Measurements from ENCODE around the gene SMYD4. TPM values are rescaled to one million over a fixed set of nuclear protein-coding genes. Genes with fewer than 3 reads are reported as not detected.
A peak's percentile ranks its signal among the peaks of the same experiment; 100 is the strongest.

The SMYD4 gene
- total RNA-seq, 1 donor from 2014 or later: 33.5 TPM

DNA sequence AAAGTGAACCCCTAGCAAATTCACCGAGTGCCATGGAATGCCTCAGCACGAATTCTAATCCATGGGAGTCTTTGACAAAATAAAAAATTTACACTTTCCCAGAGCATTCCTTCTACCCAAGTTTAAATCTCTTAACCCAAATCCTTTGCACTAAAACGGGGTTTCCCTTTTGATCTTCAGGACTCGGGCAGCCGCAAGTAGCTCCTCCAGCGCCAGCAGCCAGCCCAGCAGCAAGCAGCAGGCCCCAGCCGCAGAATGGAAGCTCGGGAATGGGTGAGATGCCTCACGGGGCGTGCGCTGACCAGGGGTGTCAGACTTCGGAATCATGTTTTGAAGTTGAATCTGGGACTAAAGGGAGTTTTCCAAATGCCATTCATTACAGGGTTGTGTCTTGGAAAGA lies 42.6 kb upstream of the SMYD4 start:
- DNase-seq (ENCODE audit: low spot score, unreplicated experiment): no peak

DNA sequence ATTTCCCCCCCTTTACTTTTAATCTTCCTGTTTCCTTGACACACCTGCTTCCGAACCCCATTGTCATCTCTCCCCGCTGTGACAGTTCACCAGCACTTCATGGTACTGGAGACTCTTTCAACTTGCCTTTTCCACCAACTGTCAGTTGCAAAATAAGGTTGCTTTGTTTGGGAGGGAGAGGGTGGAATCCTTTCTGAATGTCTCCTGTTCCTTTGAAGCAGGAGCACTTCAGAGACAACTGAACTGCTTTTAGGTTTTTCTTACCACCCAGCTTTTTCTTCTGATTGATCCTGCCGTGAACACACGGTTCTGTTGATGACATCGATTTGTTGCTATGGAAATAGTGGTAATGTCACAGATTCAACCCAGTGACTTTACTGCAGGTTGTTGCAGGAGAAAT lies 42.1 kb upstream of the SMYD4 start:
- Mint-ChIP-seq H3K4me1 (ENCODE audit: low read depth) (peaks cover 3% of the 10 kb centered on the region), H3K9me3 (ENCODE audit: low read depth) (no peaks in the 10 kb centered on the region), H3K4me3 (ENCODE audit: low read depth) (no peak overlapping the region), H3K27me3 (no peaks in the 10 kb centered on the region), H3K36me3 (ENCODE audit: insufficient read depth) (peaks cover 18% of the 10 kb centered on the region), H3K27ac (no peak overlapping the region)
- no peak for DNase-seq (ENCODE audit: low spot score, unreplicated experiment)
- TF ChIP-seq, protein P1, sequence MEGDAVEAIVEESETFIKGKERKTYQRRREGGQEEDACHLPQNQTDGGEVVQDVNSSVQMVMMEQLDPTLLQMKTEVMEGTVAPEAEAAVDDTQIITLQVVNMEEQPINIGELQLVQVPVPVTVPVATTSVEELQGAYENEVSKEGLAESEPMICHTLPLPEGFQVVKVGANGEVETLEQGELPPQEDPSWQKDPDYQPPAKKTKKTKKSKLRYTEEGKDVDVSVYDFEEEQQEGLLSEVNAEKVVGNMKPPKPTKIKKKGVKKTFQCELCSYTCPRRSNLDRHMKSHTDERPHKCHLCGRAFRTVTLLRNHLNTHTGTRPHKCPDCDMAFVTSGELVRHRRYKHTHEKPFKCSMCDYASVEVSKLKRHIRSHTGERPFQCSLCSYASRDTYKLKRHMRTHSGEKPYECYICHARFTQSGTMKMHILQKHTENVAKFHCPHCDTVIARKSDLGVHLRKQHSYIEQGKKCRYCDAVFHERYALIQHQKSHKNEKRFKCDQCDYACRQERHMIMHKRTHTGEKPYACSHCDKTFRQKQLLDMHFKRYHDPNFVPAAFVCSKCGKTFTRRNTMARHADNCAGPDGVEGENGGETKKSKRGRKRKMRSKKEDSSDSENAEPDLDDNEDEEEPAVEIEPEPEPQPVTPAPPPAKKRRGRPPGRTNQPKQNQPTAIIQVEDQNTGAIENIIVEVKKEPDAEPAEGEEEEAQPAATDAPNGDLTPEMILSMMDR (IDR thresholded peaks at IDR 0.05; ENCODE audit: unreplicated experiment): no peak

More for the DNA sequence above, 42.6 kb upstream of the SMYD4 start:
- Mint-ChIP-seq H3K4me1 (ENCODE audit: low read depth) (peaks cover 3% of the 10 kb centered on the region), H3K9me3 (ENCODE audit: low read depth) (no peaks in the 10 kb centered on the region), H3K27ac (no peak overlapping the region), H3K36me3 (ENCODE audit: insufficient read depth) (peaks cover 21% of the 10 kb centered on the region), H3K27me3 (no peaks in the 10 kb centered on the region), H3K4me3 (ENCODE audit: low read depth) (no peak overlapping the region)
- TF ChIP-seq, protein P1 (IDR thresholded peaks at IDR 0.05; ENCODE audit: unreplicated experiment): no peak

DNA sequence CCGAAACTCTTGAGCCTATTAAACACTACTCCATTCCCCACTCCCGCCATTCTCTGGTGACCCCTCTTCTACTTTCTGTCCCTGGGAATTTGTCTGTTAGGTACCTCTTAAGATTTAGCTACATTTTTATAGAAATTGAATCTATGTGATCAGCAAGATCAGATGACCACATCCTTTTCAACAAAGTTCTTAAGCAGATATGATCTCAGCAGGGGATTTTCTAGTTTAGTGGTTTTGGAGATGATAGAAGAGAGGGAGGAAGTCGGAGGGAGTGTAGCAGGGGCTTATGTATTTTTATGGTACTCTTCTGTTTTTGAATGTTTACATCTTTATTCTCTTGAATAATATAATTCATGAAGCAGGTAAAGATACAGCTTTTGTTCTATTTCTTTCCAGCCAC lies 40.9 kb upstream of the SMYD4 start:
- H3K27ac Mint-ChIP-seq: no peak overlapping the region
- H3K27me3 Mint-ChIP-seq: no peaks in the 10 kb centered on the region
- peaks cover 16% of the 10 kb centered on the region for H3K36me3 Mint-ChIP-seq (ENCODE audit: insufficient read depth)
- peaks cover 3% of the 10 kb centered on the region for H3K4me1 Mint-ChIP-seq (ENCODE audit: low read depth)
- H3K4me3 Mint-ChIP-seq (ENCODE audit: low read depth): no peak overlapping the region
- H3K9me3 Mint-ChIP-seq (ENCODE audit: low read depth): no peaks in the 10 kb centered on the region
- no peak for DNase-seq (ENCODE audit: low spot score, unreplicated experiment)
- TF ChIP-seq, protein P1 (IDR thresholded peaks at IDR 0.05; ENCODE audit: unreplicated experiment): no peak

DNA sequence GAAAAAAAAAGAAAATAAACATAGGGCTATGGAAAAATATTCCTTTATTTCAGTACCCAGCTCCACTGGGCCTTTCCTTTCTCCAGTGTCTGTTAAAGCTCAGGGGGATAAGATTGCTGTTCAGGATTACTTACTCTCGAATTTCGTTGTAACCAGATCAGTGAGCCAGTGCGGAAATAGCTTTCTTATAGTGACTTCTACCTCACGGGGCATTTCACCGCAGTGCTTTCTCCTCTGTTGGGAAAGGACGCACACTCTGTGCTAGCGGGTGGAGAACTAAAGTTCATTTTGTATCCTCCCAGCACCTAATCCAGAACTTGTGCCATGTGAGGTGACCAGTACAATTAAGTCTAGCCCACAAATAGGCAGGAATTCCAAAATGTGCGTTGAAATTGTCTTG lies 38.4 kb upstream of the SMYD4 start:
- Mint-ChIP-seq H3K9me3 (ENCODE audit: low read depth) (no peaks in the 10 kb centered on the region), H3K4me1 (ENCODE audit: low read depth) (no peaks in the 10 kb centered on the region), H3K27ac (peak overlapping the region; percentile 8), H3K4me3 (ENCODE audit: low read depth) (no peak overlapping the region), H3K36me3 (ENCODE audit: insufficient read depth) (peaks cover 11% of the 10 kb centered on the region), H3K27me3 (no peaks in the 10 kb centered on the region)
- TF ChIP-seq, protein P1 (IDR thresholded peaks at IDR 0.05; ENCODE audit: unreplicated experiment): no peak
- no peak for DNase-seq (ENCODE audit: low spot score, unreplicated experiment)

DNA sequence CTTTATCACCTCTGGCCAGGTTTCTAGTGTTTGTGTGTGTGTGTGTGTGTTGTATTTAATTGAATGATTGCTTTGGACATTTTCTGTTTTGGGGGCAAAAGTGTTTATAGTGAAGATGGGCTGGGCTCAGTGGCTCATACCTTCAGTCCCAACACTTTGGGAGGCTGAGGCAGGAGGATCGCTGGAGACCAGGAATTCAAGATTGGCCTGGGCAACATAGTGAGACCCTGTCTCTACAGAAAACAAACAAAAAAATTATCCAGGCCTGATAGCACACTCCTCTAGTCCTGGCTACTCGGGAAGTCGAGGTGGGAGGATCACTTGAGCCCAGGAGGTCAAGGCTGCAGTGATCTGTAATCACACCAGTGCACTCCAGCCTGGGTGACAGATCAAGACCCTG lies 37.6 kb upstream of the SMYD4 start:
- TF ChIP-seq, protein P1 (IDR thresholded peaks at IDR 0.05; ENCODE audit: unreplicated experiment): no peak
- H3K4me1 Mint-ChIP-seq (ENCODE audit: low read depth): no peaks in the 10 kb centered on the region
- peaks cover 7% of the 10 kb centered on the region for H3K36me3 Mint-ChIP-seq (ENCODE audit: insufficient read depth)
- no peaks in the 10 kb centered on the region for H3K27me3 Mint-ChIP-seq
- no peak overlapping the region for H3K27ac Mint-ChIP-seq
- no peak for DNase-seq (ENCODE audit: low spot score, unreplicated experiment)
- H3K4me3 Mint-ChIP-seq (ENCODE audit: low read depth): no peak overlapping the region
- no peaks in the 10 kb centered on the region for H3K9me3 Mint-ChIP-seq (ENCODE audit: low read depth)
